Activated CD8-positive, alpha-beta memory T cell treated with anti-CD3 and anti-CD28 coated beads for 1 hour (primary cell): ENCODE results near the gene VWA1.
"Not testable (repeated sequence)": the region's sequence is repeated elsewhere in the genome, so short reads cannot be mapped to it uniquely, and the experiment has no call there.

Experiments
- DNase-seq, 2 donors: peaks; one replicate each; pipeline ENCODE4 v3.0.0-alpha.2; 2020; ENCODE audit warnings: low read depth in 1 of 2; ENCODE audit errors: extremely low read depth in 1 of 2

Gene VWA1

DNA sequence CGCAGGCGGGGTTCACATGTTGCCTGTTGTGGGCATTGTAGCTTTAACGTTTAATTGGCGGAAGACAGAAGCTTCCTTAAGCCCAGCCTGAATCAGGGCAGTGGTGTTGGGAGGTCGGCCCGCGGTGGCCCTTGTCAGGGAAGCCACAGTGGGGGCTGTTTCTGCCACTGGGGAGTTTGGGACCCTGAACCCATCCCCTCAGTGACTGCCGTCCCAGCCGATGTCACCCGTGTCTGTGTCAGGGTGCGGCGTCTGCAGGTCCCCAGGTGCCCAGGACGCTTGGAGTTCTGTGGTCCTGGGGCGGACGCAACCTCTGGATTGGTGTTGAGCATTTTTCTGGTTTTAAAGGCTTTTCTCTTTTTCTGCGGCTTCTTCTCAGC lies 45.0 kb downstream of the VWA1 start:
- not testable (repeated sequence) for DNase-seq

DNA sequence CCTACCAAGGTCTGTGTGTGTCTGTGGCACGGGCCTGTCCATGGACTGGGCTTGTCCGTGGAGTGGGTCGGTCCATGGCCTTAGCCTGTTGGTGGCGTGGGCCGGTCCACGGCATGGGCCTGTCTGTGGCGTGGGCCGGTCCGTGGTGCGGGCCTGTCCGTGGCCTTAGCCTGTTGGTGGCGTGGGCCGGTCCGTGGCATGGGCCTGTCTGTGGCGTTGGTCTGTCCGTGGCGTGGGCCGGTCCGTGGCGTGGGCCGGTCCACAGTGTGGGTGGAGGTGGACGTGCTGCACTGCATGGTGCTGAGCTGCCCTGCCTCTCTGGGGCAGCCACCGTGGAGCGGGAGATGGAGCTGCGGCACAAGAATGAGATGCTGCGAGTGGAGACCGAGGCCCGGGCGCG lies 46.3 kb downstream of the VWA1 start:
- DNase-seq: not testable (repeated sequence)

DNA sequence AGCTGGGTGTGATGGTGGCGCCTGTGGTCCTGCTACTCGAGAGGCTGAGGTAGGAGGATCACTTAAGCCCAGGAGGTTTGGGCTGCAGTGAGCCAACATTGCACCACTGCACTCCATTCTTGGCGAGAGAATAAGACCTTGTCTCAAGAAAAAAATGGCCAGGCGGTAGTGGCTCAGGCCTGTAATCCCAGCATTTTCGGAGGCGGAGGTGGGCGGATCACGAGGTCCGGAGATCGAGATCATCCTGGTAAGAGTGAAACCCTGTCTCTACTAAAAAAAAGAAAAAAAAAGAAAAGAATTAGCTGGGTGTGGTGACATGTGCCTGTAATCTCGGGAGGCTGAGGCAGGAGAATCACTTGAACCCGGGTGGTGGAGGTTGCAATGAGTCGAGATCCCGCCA lies 47.4 kb downstream of the VWA1 start:
- no peak for DNase-seq

DNA sequence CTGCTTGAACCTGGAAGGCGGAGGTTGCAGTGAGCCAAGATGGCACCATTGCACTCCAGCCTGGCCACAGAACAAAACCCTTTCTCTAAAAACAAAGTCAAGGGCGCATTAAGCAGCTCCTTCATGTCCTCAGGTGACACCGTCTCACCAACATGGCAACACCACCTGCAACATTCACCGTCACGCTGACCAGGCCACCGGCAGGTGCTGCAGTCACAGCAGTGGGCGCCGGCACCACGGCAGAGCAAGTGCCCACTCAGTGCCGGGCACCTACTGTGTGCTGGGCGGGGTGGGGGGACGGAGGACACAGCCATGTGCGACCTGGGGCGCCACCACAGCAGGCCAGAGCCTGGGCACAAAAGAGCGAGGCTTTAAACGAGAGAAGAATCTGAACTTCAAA lies 48.2 kb downstream of the VWA1 start:
- no peak for DNase-seq

DNA sequence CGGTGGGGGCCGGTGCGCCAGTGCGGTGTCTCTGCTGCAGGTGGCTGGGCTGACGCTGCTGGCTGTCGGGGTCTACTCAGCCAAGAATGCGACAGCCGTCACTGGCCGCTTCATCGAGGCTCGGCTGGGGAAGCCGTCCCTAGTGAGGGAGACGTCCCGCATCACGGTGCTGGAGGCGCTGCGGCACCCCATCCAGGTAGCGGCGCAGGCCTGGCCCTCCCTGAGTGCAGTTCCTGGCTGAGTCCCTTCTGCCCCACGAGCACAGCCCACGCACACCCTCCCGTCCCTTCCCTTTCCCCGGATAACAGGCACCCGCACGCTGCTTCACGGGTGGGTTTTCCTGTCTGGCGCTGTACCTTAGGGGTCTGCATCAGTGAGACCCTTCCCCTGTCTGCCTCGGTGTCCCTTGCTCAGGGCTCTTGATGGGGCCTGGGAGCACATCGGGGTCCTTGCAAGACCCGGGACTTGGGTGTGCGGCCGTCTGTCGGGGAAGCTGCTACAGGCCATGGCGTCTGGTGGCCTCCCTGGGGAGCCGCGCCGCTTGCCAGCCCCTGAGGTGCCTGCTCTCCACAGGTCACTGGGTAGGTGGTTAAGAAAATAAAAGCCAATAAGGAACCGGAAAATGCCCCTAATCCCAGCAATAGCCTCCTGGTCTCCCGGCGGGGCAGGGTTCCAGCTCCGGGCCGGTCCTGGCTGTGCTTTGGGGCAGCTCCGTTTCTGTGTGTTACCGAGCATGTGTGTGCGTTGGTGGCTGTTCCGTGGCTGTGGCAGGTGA lies 49.7 kb downstream of the VWA1 start:
- not testable (repeated sequence) for DNase-seq

DNA sequence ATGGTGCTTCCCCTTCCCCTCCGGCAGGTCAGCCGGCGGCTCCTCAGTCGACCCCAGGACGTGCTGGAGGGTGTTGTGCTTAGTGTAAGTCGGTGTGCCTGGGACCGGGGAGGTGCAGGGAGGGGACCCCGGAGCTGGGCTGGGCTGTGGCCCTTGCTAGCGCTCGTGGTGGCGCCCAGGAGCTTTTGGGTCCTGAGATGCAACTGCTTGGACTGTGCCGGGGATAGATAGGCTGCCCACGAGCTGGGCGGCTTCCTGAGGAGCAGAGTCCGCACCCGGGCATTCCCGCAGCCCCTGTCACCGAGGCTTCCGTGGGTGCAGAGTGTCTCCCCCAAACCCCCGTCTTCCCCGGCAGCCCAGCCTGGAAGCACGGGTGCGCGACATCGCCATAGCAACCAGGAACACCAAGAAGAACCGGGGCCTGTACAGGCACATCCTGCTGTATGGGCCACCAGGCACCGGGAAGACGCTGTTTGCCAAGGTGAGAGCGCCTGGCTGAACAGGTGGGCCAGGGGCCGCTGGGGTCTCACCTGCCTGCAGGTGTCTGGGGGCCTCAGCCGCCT lies 50.3 kb downstream of the VWA1 start:
- not testable (repeated sequence) for DNase-seq

DNA sequence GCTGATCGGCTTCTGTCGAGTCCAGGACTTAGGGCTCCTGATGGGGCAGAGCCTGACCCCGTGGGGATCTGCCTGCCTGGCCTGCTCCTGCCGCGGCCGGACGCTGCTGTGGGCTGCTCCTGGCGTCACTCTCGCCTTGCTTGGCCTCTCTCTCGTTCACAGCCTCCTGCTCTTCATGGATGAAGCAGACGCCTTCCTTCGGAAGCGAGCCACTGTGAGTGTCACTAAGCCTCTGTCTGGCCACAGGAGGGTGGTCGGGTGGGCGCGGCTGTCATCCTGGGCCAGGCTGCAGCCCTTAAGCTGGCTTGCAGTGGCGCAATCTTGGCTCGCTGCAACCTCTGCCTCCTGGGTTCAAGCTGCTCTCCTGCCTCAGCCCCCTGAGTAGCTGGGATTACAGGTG lies 52.2 kb downstream of the VWA1 start:
- DNase-seq: no peak

DNA sequence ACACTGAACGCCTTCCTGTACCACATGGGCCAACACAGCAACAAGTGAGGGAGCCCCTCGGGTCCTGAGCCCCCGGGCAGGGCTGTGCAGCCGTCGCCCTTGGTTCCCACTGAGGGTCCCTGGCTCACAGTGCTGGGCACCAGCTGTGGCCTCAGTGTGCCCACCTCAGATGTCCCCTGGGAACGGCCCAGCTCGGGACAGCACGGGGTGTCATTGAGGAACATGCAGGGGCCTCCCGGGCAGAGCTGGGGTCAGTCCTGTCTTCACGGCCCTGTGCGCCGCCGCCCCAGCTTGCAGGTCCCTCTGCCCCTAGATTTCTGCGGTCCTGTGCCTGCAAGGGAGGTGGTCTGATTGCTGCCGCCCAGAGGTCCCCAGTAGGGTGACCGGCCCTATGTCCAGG lies 53.7 kb downstream of the VWA1 start:
- no peak for DNase-seq

DNA sequence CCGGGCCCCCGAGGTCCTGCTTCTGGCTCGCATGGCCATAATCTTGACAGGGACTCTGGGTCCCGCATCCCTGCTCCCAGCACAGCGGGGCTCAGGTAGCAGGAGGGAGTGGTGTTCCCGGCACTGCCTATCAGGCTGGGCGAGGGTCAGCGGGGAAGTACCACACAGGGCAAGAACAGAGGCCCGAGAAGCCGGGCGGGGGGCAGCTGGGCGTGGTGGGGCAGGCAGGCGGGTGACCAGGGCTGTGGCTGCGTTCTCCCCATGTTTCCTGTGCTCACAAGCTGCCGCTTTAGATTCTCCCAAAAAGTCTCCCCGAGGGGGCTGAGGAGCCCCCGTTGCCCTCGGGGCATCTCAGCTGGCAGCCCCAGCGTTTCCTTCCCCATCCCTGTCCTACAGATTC lies 54.4 kb downstream of the VWA1 start:
- no peak for DNase-seq

DNA sequence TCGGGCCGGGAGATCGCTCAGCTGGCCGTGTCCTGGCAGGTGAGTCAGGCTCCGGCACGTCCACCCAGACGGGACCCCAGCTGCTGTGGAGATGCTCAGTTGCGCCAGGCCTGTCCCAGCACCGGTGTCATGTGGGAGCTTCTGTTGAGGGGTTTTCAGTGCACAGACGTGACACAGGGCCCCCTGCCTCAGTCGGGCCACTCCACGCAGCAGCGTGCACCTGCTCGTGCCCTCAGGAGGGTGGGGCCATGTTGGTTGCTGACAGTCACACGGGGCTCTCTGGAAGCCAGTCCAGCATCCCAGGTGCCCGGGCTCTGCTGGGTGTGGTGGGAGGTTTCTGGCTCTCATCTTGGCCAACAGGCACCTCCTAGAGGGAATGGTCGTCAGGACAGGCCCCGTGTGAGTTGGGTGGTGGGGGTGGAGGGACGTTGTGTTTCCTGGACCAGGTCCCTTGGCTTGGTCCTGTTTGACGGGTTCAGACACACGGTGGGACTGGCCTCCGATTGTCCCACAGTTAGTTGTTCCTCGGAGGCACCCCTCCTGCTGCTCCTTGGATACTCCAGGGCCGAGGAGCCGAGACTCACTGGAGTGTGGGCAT lies 55.2 kb downstream of the VWA1 start:
- no peak for DNase-seq

DNA sequence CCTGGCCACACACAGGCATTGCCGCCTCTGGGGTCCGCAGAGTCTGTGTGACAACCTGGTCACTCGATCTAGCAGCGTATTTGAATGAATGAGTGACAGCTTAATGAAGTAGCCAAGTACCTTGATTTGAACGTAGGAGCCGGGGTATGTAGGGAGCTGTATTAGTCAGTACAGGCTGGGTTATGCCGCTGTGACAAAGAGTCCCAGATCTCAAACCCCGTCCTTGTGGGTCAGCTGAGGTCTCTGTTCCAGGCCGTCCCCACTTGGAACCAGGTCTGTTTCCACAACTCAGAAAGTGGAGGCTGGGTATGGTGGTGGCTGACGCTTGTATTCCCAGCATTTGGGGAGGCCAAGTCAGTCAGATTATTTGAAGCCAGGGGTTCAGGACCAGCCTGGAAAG lies 56.1 kb downstream of the VWA1 start:
- no peak for DNase-seq
